ENCODE data around the gene DRD1.

DNA sequence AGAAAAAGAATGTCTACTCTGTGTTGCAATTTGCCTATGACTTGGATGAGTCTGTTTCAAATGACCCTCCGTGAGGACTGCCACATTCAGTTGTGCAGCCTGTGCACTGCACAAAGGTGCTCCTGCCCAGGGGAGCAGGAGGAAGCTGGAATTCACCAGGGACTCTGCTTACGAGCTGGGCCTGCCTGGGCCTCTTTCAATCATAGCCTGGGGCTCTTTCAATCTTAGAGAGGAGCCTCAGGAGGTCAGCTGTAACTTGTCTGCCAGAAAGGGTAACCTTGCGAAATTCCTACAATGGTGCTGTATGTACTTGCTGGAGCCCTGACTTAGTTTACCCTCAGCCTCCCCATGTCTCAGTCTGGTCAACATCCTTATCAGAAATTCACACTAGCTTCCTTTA lies 25.9 kb upstream of the DRD1 start:
- TF ChIP-seq, protein P1, sequence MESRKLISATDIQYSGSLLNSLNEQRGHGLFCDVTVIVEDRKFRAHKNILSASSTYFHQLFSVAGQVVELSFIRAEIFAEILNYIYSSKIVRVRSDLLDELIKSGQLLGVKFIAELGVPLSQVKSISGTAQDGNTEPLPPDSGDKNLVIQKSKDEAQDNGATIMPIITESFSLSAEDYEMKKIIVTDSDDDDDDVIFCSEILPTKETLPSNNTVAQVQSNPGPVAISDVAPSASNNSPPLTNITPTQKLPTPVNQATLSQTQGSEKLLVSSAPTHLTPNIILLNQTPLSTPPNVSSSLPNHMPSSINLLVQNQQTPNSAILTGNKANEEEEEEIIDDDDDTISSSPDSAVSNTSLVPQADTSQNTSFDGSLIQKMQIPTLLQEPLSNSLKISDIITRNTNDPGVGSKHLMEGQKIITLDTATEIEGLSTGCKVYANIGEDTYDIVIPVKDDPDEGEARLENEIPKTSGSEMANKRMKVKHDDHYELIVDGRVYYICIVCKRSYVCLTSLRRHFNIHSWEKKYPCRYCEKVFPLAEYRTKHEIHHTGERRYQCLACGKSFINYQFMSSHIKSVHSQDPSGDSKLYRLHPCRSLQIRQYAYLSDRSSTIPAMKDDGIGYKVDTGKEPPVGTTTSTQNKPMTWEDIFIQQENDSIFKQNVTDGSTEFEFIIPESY (IDR thresholded peaks at IDR 0.05; ENCODE audit: borderline replicate concordance, low read depth) = no peak
- no peak for TF ChIP-seq POLR2AphosphoS5 (IDR thresholded peaks at IDR 0.05; ENCODE audit: low read depth, low read length)
- TF ChIP-seq, protein P2, sequence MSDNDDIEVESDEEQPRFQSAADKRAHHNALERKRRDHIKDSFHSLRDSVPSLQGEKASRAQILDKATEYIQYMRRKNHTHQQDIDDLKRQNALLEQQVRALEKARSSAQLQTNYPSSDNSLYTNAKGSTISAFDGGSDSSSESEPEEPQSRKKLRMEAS (IDR thresholded peaks at IDR 0.05; ENCODE audit: low read depth) = no peak
- no peak for TF ChIP-seq CTCF (IDR thresholded peaks at IDR 0.05)
- no peak for TF ChIP-seq EP300 (IDR thresholded peaks at IDR 0.05; ENCODE audit: borderline replicate concordance in 1 of 2, low read depth in 1 of 2, low read length in 1 of 2)

Measured in SK-N-SH (cell line).